Measurements from ENCODE around the gene DLST. TPM values are rescaled to one million over a fixed set of nuclear protein-coding genes. Genes with fewer than 3 reads are reported as not detected.
A peak's percentile ranks its signal among the peaks of the same experiment; 100 is the strongest.

The DLST gene
- total RNA-seq, 4 donors from 2014 or later: 128 to 163 (median 154) TPM

GRCh38 chr14:74867673-74868072, 14.0 kb upstream of the DLST start:
- no peak for TF ChIP-seq CTCF (IDR thresholded peaks at IDR 0.05)
- no peak for TF ChIP-seq POLR2A (IDR thresholded peaks at IDR 0.05)
- H3K9me3 ChIP-seq: no peaks in the 10 kb centered on the region
- peak overlapping the region in 2 of 4 donors; percentile 18 to 62 for H3K27ac ChIP-seq
- H3K27me3 ChIP-seq: no peaks in the 10 kb centered on the region
- no peak overlapping the region for H3K4me3 ChIP-seq
- no peaks in the 10 kb centered on the region for H3K36me3 ChIP-seq
- peaks cover 0 to 7% (median 0%) of the 10 kb centered on the region in 4 donors for H3K4me1 ChIP-seq
- peak in 2 of 3 donors; percentile 37 to 83 for DNase-seq

GRCh38 chr14:74868739-74869138, 13.0 kb upstream of the DLST start:
- no peaks in the 10 kb centered on the region for H3K27me3 ChIP-seq
- TF ChIP-seq CTCF (IDR thresholded peaks at IDR 0.05): no peak
- no peak for TF ChIP-seq POLR2A (IDR thresholded peaks at IDR 0.05)

GRCh38 chr14:74871819-74872218, 9.9 kb upstream of the DLST start:
- no peak overlapping the region for H3K27ac ChIP-seq
- TF ChIP-seq CTCF (IDR thresholded peaks at IDR 0.05) (no peak), POLR2A (IDR thresholded peaks at IDR 0.05) (no peak)

More at GRCh38 chr14:74868739-74869138, 13.0 kb upstream of the DLST start:
- no peak overlapping the region for H3K27ac ChIP-seq
- no peak overlapping the region for H3K4me3 ChIP-seq
- no peaks in the 10 kb centered on the region for H3K9me3 ChIP-seq
- H3K36me3 ChIP-seq: no peaks in the 10 kb centered on the region
- DNase-seq: no peak
- peaks cover 0 to 7% (median 0%) of the 10 kb centered on the region in 4 donors for H3K4me1 ChIP-seq

GRCh38 chr14:74875204-74875603, 6.5 kb upstream of the DLST start:
- no peak overlapping the region for H3K4me3 ChIP-seq
- H3K27me3 ChIP-seq: no peaks in the 10 kb centered on the region
- TF ChIP-seq CTCF (IDR thresholded peaks at IDR 0.05): no peak
- TF ChIP-seq POLR2A (IDR thresholded peaks at IDR 0.05): no peak
- H3K27ac ChIP-seq: no peak overlapping the region
- no peaks in the 10 kb centered on the region for H3K36me3 ChIP-seq
- DNase-seq: no peak
- no peaks in the 10 kb centered on the region for H3K9me3 ChIP-seq
- H3K4me1 ChIP-seq: peaks cover 0 to 20% (median 5%) of the 10 kb centered on the region in 4 donors

More at GRCh38 chr14:74871819-74872218, 9.9 kb upstream of the DLST start:
- Histone ChIP-seq H3K27me3 (no peaks in the 10 kb centered on the region), H3K4me1 (peaks cover 0 to 11% (median 8%) of the 10 kb centered on the region in 4 donors), H3K9me3 (no peaks in the 10 kb centered on the region), H3K4me3 (no peak overlapping the region), H3K36me3 (no peaks in the 10 kb centered on the region)
- no peak for DNase-seq

GRCh38 chr14:74875941-74876913, 5.5 kb upstream of the DLST start, which contains the start of gene PROX2:
TSS of gene PROX2 (minus strand) at chr14:74876145. CDS start at chr14:74863834, 12,311 bp downstream.
- DNase-seq: peak in 2 of 3 donors; percentile 32 to 59
- no peak within 1 kb of the TSS for H3K4me3 ChIP-seq
- H3K9me3 ChIP-seq: no peaks in the 10 kb centered on the region
- H3K27me3 ChIP-seq: no peaks in the 10 kb centered on the region
- H3K36me3 ChIP-seq: no peaks in the 10 kb centered on the region
- H3K27ac ChIP-seq: no peak within 1 kb of the TSS
- H3K4me1 ChIP-seq: peaks cover 3 to 31% (median 9%) of the 10 kb centered on the region in 4 donors
- TF ChIP-seq POLR2A (IDR thresholded peaks at IDR 0.05) (no peak), CTCF (IDR thresholded peaks at IDR 0.05) (no peak)
